Liver (tissue), 9 donors: ENCODE data around the gene AK1. TPM values are rescaled to one million over a fixed set of nuclear protein-coding genes. Genes with fewer than 3 reads are reported as not detected.

ENCODE experiments used
- DNase-seq: peaks from one replicate; pipeline ENCODE4 v3.0.0-alpha.2; 2017; ENCODE audit warnings: low spot score
- H3K27ac ChIP-seq, 2 donors: one replicate each; pipeline ENCODE4 v1.7.0; 2013; ENCODE audit warnings: inconsistent platforms in 2 of 2, low read length in 2 of 2, control low read depth in 1 of 2, low read depth in 1 of 2, mild to moderate bottlenecking in 1 of 2
- H3K27me3 ChIP-seq, 4 donors: one replicate each; pipeline versions ENCODE4 v1.6.1 to v1.7.0; 2013; ENCODE audit warnings: low read length in 3 of 4, inconsistent platforms in 1 of 4, mild to moderate bottlenecking in 1 of 4, moderate library complexity in 1 of 4; ENCODE audit not compliant: control insufficient read depth in 4 of 4, insufficient read depth in 4 of 4
- H3K36me3 ChIP-seq, 4 donors: one replicate each; pipeline versions ENCODE4 v1.6.1 to v1.7.0; 2013; ENCODE audit warnings: low read length in 3 of 4, mild to moderate bottlenecking in 3 of 4, low read depth in 1 of 4, moderate library complexity in 1 of 4; ENCODE audit not compliant: control insufficient read depth in 4 of 4, insufficient read depth in 3 of 4
- H3K4me1 ChIP-seq, 4 donors: one replicate each; pipeline versions ENCODE4 v1.6.1 to v1.7.0; 2013; ENCODE audit warnings: low read length in 3 of 4, mild to moderate bottlenecking in 3 of 4, moderate library complexity in 1 of 4; ENCODE audit not compliant: control insufficient read depth in 4 of 4, insufficient read depth in 4 of 4
- H3K4me3 ChIP-seq, 3 donors: one replicate each; pipeline versions ENCODE4 v1.6.1 to v1.7.0; 2013; ENCODE audit warnings: low read length in 3 of 3, control low read depth in 1 of 3, low read depth in 1 of 3, mild to moderate bottlenecking in 1 of 3
- H3K9ac ChIP-seq, 2 donors: one replicate each; pipeline ENCODE4 v1.7.0; 2013; ENCODE audit warnings: low read length in 2 of 2, mild to moderate bottlenecking in 2 of 2, moderate library complexity in 2 of 2, control low read depth in 1 of 2, low read depth in 1 of 2
- H3K9me3 ChIP-seq, 4 donors: one replicate each; pipeline versions ENCODE4 v1.6.1 to v1.7.0; 2013; ENCODE audit warnings: low read length in 3 of 4; ENCODE audit not compliant: control insufficient read depth in 4 of 4
- ATF3 ChIP-seq: IDR thresholded peaks from 2 replicates; pipeline ENCODE4 v1.6.1; 2016; ENCODE audit warnings: antibody characterized with exemption
- CTCF ChIP-seq: fragments of 150-350 bp; IDR thresholded peaks from 2 replicates; pipeline ENCODE4 v1.5.1; 2017; ENCODE audit warnings: improper control_type of control experiment, low read depth, low read length; ENCODE audit not compliant: missing input control
- FOXA2 ChIP-seq: IDR thresholded peaks from 2 replicates; pipeline ENCODE4 v1.6.1; 2016; ENCODE audit warnings: antibody characterized with exemption
- HNF4A ChIP-seq, 2 donors: conservative IDR thresholded peaks; 2 replicates each; pipeline ENCODE4 v1.6.1; 2016; ENCODE audit warnings: antibody characterized with exemption in 2 of 2, mild to moderate bottlenecking in 2 of 2
- RAD21 ChIP-seq, 2 donors: IDR thresholded peaks; 2 replicates each; pipeline ENCODE4 v1.6.1; 2016; ENCODE audit warnings: antibody characterized with exemption in 2 of 2, mild to moderate bottlenecking in 2 of 2
- RXRA ChIP-seq, 2 donors: IDR thresholded peaks; 2 replicates each; pipeline ENCODE4 v1.6.1; 2017 to 2018; ENCODE audit warnings: antibody characterized with exemption in 2 of 2, mild to moderate bottlenecking in 1 of 2
- SP1 ChIP-seq: IDR thresholded peaks from 2 replicates; pipeline ENCODE4 v1.6.1; 2018; ENCODE audit warnings: antibody characterized with exemption, mild to moderate bottlenecking
- TAF1 ChIP-seq: conservative IDR thresholded peaks from 2 replicates; pipeline ENCODE4 v1.6.1; 2016; ENCODE audit warnings: antibody characterized with exemption, mild to moderate bottlenecking
- YY1 ChIP-seq: IDR thresholded peaks from 2 replicates; pipeline ENCODE4 v1.6.1; 2016; ENCODE audit warnings: antibody characterized with exemption, mild to moderate bottlenecking
- ZBTB33 ChIP-seq: IDR thresholded peaks from 2 replicates; pipeline ENCODE4 v1.6.1; 2016; ENCODE audit warnings: antibody characterized with exemption
- WGBS: extraction: QIAGEN DNeasy Blood & Tissue Kit; methylation state at CpG from one replicate; pipeline ENCODE4 v1.1.7; 2013; 5-methylcytosine and 5-hydroxymethylcytosine counted together
- polyA plus RNA-seq, 2 donors: library from polyadenylated mRNA; stranded (reverse) in 1 of 2; unstranded in 1 of 2; fragments of 200-250 nt in 1 of 2; fragments of >200 nt in 1 of 2; fragmentation: Nextera tagmentation in 1 of 2; extraction: Ambion mirVana in 1 of 2; gene quantifications; one replicate each; pipeline versions ENCODE4 v1.2.1 to v1.2.3, GENCODE V29; 2013 to 2015
- total RNA-seq, 2 donors: library from RNA; depleted of rRNA; stranded (reverse); fragments of >200 nt; gene quantifications; one replicate each; pipeline ENCODE4 v1.2.3, GENCODE V29; 2014
- donor health status: healthy.
- donor health status: healthy.
- donor health status: healthy.
- donor health status: healthy.
- donor health status: healthy.

AK1 gene
- total and polyA plus RNA-seq, 4 donors = 10.6 to 78.3 (median 29.6) TPM

- Histone ChIP-seq H3K27me3 (peaks cover 0 to 2% (median 0%) of the 10 kb centered on the region in 4 donors), H3K4me3 (peak overlapping the region in 1 of 3 donors; percentile 17), H3K9me3 (no peaks in the 10 kb centered on the region), H3K4me1 (peaks cover under 1 to 16% (median 9%) of the 10 kb centered on the region in 4 donors), H3K9ac (no peak overlapping the region), H3K27ac (no peak overlapping the region), H3K36me3 (no peaks in the 10 kb centered on the region)
- 10% methylated on average over 45 of the region's 45 CpGs for WGBS
- peak; percentile 92 to 97 for TF ChIP-seq RAD21 (IDR thresholded peaks at IDR 0.05)
- TF ChIP-seq ATF3 = no peak
- peak; percentile 95 for TF ChIP-seq CTCF
- peak; percentile 87 for DNase-seq
Observed at GRCh38 chr9:127921557-127922120, 44.2 kb upstream of the AK1 start.

- peaks cover 7 to 24% (median 13%) of the 10 kb centered on the region in 4 donors for H3K4me1 ChIP-seq
- H3K9me3 ChIP-seq = no peaks in the 10 kb centered on the region
- TF ChIP-seq SP1 (no peak), CTCF (no peak), YY1 (no peak), RXRA (IDR thresholded peaks at IDR 0.05) (no peak), FOXA2 (no peak), TAF1 (no peak), ZBTB33 (no peak), ATF3 (no peak), HNF4A (conservative IDR thresholded peaks at IDR 0.05) (no peak), RAD21 (IDR thresholded peaks at IDR 0.05) (no peak)
- H3K36me3 ChIP-seq = no peaks in the 10 kb centered on the region
- no peak overlapping the region for H3K27ac ChIP-seq
- no peak overlapping the region for H3K4me3 ChIP-seq
- WGBS = 84% methylated on average over 7 of the region's 7 CpGs
- no peak for DNase-seq
- no peak overlapping the region for H3K9ac ChIP-seq
- no peaks in the 10 kb centered on the region for H3K27me3 ChIP-seq
Observed at GRCh38 chr9:127920794-127921193, 43.3 kb upstream of the AK1 start.
